ENCODE results near the gene CDH23.

CDH23 gene

DNA sequence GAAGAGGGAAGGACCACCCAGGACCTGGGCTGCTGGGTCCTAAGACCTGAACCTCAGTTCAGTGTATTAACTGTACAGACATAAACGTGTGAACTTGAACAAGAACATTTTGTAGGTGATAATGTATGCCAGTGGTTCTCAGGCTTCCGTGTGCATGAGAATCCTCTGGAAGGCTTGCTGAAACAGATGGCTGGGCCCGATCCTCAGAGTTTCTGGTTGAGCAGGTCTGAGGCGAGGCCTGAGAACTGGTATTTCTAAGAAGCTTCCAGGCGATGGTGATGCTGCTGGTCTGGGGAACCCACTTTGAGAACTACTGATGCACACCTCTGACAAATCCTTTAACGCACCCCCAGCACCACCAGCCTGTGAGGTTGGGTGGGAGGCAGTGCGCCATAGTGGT is 70.4 kb downstream of the CDH23 start:
- no peak for DNase-seq (ENCODE audit: low spot score)

DNA sequence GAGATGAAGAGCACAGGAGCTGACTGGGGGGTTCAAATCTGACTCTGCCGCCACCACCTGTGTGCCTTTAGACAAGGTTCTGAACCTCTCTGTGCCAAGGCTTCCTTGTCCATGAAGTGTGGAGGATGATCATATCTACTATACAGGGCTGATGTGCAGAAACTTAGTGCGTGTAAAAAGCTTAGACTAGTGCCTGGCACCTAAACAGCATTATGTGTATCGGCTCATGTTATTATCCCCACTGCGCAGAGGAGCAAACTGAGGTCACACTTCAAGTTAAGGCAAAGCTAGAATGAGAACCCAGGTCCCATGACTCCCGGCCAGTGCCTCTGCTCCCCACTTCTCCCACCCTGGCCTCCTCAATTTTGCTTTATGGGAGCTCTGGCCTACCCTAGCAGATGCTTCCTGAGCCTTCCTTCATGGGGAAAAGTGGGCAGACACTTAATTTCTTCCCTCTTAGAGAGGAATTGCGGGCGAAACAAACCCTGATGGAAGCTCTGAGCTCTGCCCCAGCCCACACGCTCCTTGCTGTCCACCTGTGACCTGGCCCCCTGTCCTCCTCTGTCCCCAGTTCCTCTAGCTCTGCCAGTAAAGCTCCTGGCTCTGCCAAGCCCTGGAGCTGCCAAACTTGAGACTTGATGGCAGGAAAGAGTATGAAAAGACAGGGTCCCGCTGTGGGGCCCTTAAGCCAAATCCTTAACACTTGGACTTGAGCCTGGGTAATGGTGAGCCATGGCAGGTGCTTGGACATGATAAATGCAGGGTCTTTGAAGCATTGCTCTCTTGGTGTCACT is 71.0 kb downstream of the CDH23 start:
- no peak for DNase-seq (ENCODE audit: low spot score)

DNA sequence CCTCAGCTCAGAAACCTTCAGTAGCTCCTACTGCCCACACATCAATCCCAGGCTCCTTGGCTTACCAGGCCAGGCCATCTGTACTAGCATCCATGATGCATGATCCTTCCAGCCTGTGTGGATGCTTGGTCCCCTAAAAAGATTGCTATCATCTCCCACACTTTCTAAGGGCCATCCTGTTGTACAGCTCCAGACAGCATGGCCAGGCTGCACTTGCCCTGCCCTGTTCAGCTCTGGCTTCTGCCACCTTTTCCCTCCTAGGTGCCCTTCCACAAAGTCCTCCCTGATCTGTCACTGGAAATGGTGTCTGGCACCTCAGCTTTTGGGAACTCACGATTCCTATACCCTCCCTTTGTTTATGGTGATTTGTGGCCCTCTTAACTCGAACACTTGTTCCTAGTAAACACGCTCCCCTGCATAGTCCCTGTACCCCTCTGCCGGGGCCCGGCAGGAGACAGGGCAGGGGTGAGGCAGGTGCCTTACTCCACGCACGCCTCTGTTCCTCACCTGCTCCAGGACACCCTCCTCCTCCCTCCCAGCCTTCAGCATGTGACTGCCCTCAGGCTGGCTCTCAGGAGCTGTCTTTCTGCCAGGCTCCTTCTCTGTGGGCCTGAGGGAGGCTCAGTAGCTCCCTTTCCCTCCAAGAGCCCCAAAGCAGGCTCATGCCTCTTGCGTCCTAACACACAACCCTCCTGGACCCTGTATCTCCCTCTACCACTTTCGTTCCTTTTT is 71.8 kb downstream of the CDH23 start:
- DNase-seq (ENCODE audit: low spot score) = no peak

DNA sequence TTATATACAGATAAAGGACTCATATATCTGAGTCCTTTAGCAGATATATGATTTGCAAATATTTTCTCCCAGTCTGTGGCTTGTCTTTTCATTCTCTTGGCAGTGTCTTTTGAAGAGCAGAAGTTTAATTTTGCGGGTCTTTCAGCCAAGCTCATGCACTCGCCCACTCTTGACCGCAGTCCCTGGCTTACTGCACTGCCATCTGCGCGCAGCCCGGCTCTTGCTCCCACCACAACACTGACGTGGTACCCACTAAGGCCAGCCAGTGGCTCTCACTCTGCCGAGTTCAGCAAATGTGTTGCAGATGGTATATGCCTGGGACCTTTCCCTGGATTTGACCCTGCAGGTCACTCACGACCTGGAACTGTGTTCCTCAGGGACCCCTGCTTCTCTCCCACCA is 74.3 kb downstream of the CDH23 start:
- no peak for DNase-seq (ENCODE audit: low spot score)

DNA sequence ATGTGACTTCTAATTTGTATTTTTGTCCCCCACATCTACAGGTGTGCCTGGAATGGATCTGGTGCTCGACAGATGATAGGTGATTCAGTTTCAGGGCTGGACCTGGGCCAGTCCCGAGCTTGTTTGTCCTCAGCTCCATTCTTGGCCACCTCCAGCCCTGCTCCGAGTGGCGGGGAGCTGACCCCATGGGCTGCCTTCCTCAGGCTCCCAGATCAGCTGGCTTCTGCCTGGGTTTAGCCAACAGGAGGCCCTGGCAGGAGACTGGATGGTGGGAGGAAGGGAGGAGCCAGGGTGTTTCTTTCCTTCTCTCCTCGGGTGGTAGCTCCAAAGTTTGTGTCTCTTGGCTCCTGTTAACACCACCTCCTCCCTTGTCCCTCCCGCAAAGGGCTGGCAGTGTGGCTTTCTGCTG is 75.2 kb downstream of the CDH23 start:
- DNase-seq (ENCODE audit: low spot score) = no peak

DNA sequence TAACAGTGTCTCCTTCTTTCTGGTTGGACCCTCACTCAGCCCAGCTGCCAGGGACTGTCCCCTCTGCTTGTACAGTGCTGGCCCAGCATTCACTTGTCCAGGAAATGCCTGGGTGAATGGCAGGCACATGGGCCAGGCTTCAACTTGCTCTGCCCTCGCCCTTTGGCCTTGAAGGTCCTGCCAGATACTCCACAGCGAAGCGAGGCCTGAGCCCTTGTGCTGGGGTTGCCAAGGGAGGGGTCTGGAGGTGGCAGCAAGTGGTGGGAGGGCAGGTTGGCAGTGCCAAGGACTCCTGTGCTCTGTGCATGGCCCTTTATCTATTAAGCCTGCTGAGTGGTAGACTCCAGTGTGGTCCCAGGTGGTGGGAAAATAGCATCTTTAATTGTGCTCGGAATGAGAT is 75.7 kb downstream of the CDH23 start:
- no peak for DNase-seq (ENCODE audit: low spot score)

DNA sequence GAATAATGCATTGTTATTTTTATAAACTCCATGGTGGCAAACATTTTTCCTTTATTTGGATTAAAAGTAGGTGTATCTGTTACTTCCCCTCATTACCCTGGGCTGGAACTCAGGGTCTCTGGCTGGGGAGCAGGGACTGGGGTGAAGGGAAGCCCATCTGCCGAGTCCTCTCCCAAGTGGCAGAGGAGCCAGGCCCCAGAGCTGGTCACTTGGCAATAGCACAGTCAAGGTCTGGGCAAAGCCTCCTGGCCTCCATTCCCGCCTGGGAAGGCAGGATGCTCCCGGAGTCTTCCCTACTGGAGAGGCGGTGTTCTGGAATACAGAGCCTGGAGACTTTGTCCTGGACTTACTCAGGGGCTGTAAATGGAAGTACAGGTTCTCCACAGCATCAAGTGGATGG is 76.2 kb downstream of the CDH23 start:
- no peak for DNase-seq (ENCODE audit: low spot score)

DNA sequence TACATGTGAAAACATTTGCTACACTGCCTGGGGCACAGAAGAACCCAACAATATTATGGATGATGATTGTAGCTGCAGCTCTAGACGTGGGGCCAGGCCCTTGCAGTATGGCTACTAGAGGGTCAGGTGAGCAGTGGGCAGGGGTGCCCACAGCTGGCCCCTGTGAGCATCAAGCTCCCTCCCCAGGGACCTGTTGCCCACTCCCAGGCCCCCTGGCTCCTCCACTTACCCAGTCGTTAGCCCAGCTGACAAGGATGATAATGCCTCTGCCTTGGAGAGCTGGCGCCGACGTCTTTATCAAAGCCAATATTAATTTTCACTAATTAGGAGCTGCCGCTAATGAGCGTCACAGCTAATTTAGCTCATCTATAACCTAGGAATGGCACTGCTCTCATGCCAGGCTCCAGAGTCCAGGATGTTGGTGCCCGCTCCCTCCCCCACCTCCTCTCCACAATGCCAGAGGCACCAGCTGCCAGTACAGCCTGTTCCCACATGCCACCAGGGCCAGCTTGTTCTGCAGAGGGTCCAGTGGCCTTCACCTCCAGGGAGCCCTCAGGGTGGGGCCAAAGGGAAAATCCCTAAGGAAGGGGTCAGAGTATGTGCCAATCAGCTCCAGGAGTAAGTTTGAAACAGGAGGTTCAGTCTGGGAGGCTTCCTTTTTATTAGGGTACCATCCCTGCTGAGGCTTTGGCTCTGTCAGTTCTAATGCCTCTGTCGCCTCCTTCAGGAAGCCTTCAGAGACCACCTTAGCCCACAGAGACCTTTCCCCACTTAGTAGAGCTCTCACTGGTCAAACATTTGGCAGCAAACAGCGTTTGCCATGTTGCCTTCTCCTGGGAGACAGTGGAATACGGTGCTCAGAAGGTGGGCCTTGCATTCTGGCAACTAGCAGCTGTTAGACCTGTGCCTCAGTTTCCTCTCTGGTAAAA is 77.2 kb downstream of the CDH23 start:
- no peak for DNase-seq (ENCODE audit: low spot score)

DNA sequence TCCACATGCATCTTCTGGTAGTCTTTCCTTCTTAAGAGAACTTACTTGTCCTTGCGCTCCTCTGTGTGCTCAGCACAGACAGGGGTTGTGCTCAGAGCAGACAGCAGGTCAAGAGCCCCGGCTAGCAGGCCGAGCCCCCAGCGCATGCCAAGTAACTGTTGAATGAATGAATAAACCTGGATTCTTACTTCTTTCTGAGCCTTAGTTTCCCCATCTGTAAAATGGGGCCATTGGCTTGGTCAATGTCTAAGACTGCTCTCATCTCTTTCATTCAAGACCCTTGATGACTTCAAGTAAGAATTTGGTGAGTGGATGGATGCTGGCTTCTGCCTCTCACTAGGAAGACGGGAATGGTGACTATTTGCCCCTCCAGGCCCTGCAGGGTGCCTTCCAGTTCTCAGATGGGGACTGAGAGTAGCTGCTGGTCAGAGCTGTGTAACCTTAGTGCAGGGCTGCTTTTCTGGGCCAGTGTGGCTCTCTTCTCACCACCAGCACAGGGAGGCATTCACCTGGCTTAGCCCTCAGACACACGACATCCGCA is 78.1 kb downstream of the CDH23 start:
- DNase-seq (ENCODE audit: low spot score) = no peak

DNA sequence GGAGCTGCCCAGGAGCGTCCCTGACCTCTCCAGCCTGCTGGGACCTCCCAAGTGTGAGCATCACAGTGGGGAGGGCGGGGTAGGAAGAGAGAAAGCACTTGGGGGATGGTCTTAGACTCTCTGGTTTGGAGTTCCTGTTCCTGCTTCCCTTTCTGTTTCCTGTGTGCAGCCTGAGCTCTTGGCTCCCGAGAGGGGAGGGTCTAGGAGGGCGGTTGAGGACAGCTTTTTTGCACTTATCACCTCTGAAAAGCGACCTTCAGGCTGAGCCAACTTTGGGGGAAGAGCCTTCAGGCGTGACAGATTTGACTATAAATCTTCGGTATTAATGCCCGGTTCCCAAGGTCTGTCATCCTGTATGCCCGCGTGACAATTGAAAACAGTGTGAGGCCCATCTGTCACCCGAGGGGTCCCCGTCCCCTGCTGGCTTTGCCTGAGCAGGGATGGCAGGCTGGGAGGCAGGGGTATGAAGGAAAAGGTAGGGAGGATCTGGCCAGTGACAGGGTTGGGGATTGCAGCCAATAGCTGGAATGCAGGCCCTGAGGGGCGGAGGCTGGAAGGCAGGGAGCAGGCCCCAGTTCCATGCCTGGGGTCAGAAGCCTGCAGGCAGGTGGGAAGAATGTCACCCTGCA is 78.6 kb downstream of the CDH23 start:
- no peak for DNase-seq (ENCODE audit: low spot score)

DNA sequence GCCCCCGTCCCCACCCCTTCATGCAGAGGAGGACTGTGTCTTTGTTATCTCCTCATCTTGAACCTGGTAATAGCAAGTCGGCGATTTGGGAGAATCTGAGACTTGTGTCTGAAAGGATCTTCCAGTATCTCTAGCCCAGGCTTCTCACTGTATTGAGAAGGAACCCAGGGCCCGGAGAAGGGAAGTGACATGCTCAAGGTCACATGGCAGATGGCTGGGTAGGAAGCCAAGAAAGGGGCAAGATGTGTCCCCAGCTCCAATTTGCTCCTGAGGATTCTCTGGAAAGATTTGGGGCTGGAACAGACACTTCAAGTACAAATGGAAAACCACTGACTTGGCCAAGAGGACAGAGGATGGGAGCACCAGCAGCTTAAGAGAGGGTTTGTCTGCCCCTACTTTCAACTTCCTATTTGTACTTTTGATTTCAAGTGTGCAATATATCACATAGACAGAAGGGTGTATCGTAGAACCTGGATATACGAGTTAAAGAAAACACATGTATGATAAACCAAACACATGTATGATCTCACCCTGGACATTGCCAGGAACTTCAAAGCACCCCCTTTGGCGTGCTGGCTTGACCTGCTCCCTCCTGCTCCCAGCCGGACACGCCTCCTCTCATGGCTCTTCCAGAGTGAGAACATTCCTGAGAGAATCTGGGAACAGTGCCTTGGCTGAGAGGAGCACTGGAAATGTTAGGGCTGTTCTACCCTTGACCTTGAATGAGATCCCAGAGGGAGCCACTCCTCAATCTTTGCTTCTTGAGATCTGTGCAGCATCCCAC is 79.7 kb downstream of the CDH23 start:
- DNase-seq (ENCODE audit: low spot score) = no peak

DNA sequence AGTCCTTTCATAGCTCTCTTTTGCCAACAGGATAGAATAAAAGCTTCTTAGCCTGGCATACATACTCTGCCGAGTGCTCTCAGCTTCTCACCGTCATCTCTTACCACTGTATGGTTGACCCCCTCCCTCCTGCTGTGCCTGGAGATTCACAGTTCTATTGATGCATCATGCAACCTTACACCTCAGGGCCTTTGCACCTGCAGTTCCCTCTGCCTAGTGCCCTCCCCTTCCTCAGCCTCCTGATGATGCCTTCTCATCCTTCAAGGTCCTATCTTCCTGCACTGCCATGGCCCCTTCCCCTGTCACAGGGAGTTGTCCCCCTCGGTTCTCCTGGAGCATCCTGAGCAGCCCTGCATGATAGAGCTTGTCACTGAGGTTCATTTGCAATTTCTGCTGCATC is 81.5 kb downstream of the CDH23 start:
- DNase-seq (ENCODE audit: low spot score) = no peak

DNA sequence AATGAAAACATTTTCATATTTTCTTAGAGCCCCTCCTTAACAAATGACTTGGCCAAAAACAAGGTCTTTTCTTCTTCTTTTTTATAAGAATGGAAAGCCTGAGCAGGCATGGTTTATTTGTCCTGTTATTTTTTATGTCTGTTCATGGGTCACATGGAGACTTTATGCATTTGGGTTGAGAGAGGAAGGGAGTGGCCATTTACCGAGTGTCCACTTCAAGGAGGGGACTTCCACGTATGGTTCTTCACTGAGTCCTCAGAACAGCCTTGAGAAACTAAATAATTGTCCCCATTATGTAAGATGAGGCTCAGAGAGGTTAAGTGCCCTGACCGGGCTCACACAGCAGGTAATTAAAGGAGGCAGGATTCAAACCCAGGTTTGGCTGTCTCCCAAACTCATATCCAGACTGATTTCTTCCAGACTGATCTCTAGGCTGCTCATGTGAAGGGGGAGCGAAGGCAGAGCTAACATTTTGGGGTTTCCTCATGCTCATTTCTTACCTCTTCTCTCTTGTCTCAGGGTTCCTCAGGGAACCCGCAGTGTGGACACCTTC is 82.2 kb downstream of the CDH23 start:
- no peak for DNase-seq (ENCODE audit: low spot score)

DNA sequence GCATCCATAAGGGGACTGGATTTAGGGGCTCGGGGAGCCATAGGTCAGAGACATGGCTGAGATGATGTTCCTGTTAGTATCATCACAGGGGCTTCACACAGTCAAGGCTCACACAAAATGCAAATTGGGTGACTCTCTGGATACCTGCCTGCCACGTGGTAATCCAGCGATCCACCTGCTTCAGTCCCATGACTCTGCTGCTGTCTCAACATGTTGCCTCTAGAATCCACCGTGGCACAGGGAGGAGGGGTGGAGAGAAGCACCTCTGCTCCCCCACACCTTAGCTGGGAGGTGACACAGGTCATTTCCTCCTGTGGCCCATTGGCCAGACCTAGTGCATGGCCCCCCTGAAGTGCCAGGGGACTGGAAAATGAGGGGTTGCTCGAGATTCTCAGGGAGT is 83.1 kb downstream of the CDH23 start:
- no peak for DNase-seq (ENCODE audit: low spot score)

DNA sequence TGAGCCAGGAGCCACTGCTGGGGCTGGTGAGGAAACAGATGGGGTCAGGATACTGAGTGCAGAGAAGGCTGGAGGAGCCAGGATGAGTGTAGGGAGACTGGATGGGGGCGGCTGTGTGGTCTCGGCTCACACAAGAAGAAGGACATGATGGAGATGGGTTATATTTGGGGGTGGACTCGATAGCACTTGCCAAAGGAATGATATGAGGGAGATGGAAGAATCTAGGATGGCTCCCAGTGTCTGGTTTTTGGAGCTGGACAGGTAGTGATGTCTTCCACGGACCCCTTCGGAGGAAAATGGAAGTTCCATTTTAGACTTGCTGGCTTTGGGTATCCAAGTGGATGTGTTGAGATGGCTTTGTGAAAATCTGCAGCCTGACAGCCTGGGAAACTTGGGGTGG is 83.9 kb downstream of the CDH23 start:
- DNase-seq (ENCODE audit: low spot score) = no peak

DNA sequence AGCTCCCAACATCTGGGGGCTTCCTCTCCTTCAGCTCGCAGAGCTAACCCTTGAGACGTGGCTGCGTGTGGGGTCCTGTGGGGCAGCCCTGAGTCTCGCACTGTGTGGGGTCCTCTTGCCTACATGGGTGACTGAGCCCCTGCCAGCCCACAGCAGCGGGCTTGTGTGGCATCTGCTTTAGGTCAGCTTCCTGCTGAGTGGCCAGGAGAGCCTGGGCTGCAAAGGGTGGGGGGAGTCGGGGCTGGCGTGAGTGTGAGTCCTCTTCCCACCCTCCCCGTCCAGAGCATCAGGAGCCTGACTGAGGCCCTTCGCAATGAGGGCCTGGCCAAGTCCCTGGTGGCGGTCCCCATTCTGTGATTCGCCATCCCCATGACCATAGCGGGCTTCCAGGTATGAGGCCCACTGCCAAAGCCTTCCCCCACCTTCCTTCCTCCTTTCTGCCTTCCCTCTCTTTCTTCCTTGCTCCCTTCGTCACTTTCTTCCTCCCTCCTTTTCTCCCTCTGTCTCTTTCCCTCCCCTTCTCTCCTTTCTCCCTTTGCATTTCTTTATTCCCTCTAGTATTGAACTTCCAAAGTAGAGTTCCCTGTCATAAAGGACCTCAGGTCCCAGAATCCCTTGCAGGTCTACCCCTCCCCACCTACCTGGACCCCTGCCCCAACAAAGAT is 85.2 kb downstream of the CDH23 start:
- no peak for DNase-seq (ENCODE audit: low spot score)

DNA sequence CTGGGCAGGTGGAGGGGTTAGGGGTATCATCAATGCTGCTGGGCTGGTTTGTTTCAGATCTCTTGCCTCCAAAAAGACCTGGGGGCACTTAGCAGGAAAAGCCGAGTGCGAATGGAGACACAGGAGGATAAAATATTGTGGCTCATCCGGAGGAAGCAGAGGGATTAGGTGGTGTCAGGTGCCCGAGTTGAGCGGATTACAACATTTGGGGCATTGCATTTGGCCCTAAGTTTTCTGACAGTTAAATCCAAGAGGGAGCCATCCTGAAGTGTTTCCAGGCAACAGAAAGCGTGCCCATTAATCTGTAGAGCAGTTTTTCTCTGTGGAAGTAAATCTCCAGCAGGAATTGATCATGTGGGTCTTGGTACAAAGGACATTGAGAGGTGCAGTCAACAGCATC is 85.9 kb downstream of the CDH23 start:
- DNase-seq (ENCODE audit: low spot score) = no peak

DNA sequence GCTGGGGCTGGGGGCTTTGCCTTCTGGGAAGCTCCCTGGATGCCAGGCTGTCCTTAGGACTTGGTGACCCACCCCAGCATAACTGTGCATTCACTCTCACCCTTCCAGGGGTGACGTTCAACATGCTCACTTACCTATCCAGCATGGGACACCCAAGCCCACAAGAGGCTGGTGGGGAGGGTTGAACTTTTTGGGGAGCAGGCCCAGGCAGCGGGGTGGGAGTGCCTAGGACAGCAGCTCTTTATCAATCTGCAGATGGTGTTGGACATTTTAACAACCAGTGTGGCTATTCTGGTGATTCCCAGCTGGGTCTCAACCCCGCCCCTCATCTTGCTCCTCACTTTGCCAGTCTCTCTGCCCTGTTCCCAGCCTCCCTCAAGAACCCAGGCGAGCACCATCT is 86.4 kb downstream of the CDH23 start:
- no peak for DNase-seq (ENCODE audit: low spot score)

DNA sequence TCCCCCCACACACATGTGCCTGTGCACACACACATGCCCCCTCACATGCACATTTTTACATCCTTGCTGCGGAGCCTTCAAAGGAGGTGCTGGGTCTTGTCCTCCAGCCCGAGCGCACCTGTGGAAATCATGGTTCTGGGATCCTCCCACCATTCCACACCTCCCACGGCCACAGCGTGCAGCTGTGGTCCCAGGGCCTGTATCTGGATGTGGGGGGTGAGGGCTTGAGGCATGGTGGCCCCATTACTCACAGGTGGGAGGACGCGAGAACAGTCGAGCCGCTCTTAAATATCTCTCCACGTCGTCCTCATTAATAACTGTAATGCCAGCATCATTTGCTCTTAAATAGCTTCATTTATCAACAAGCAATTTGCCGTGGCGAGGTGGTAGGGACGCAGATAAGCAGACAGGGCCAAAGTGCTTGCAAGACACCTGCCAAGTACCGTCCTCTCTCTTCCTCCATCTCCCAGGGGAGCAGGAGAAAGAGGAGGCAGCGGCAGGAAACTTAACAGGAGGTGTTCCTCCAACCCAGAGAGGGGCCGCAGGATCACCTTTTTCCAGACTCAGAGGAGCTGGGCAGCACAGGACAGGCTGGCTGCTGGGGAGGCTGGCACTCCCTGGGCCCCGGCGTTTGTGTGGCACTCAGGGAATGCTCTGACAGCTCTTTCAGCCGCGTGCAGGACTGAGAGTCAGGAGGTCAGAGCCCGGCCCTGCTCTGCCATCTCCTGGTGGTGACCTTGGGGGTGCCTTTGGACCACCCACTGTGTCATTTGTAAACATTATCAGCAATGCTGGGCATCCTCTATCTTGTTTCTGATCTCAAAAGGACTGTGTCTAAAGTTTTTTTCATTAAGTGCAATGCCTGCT is 87.4 kb downstream of the CDH23 start:
- no peak for DNase-seq (ENCODE audit: low spot score)

Measured in putamen (tissue), 1 donor.